Esophagus squamous epithelium (tissue), 5 donors: ENCODE results near the gene EFNA4. TPM values are rescaled to one million over a fixed set of nuclear protein-coding genes. Genes with fewer than 3 reads are reported as not detected.

Source experiments
- DNase-seq: peaks from one replicate; lab custom pipeline; 2025; lab: John Stamatoyannopoulos, UW
- H3K27ac ChIP-seq, 4 donors: fragments of 200-600 bp; sonication (generic); one replicate each; pipeline ENCODE4 v1.5.1; 2016 to 2019; ENCODE audit warnings: mild to moderate bottlenecking in 1 of 4
- H3K27me3 ChIP-seq, 4 donors: fragments of 200-600 bp; sonication (generic); 1 replicate in 3 of 4; 2 replicates in 1 of 4; pipeline versions ENCODE4 v1.5.1 to v1.6.0; 2017 to 2021; ENCODE audit warnings: antibody characterized with exemption in 1 of 4
- H3K36me3 ChIP-seq, 3 donors: fragments of 200-600 bp; sonication (generic); one replicate each; pipeline ENCODE4 v1.5.1; 2016 to 2019
- H3K4me1 ChIP-seq, 3 donors: fragments of 200-600 bp; sonication (generic); one replicate each; pipeline ENCODE4 v1.5.1; 2017 to 2019
- H3K4me3 ChIP-seq, 4 donors: fragments of 200-600 bp; sonication (generic); 1 replicate in 3 of 4; 2 replicates in 1 of 4; pipeline ENCODE4 v1.5.1; 2016 to 2019; ENCODE audit warnings: mild to moderate bottlenecking in 2 of 4, moderate library complexity in 1 of 4
- H3K9me3 ChIP-seq, 3 donors: fragments of 200-600 bp; sonication (generic); one replicate each; pipeline ENCODE4 v1.5.1; 2016 to 2019
- CTCF ChIP-seq, 6 experiments: fragments of 450-650 bp in 4 of 6; fragments of 200-600 bp in 2 of 6; sonication (generic) in 2 of 6; IDR thresholded peaks; one replicate each; pipeline ENCODE4 v1.5.1; 2016 to 2019; ENCODE audit warnings: antibody characterized with exemption in 6 of 6, mild to moderate bottlenecking in 4 of 6, moderate library complexity in 4 of 6
- POLR2A ChIP-seq, 4 donors: fragments of 450-650 bp; IDR thresholded peaks; one replicate each; pipeline ENCODE4 v1.6.1; 2017; ENCODE audit warnings: antibody characterized with exemption in 4 of 4, mild to moderate bottlenecking in 4 of 4, moderate library complexity in 3 of 4
- WGBS, 2 donors: methylation state at CpG; one replicate each; pipeline ENCODE4 v1.1.5; 2018; 5-methylcytosine and 5-hydroxymethylcytosine counted together
- intact Hi-C: fragments of 100-400 bp; cut with DNase I; formaldehyde crosslinking; loops from one replicate; pipeline ENCODE4 v1.15.0; 2022
- total RNA-seq, 4 donors: library from RNA; depleted of rRNA; stranded (reverse); fragments of >200 nt; gene quantifications; one replicate each; pipeline ENCODE4 v1.1.0, GENCODE V29; 2016
- donor health status: DM: yes; HTN: yes; CAD: no.

The EFNA4 gene
- total RNA-seq, 4 donors from 2014 or later = 8.1 to 22.9 (median 12.2) TPM

- intact Hi-C loops = no loop called here
- H3K27ac ChIP-seq = peak overlapping the region; percentile 14 to 82 (median 52)
- WGBS, 2 donors = 89% methylated on average over 3 of the region's 3 CpGs; no CpG with 5 or more reads in 1 of the 2 donors
- no peak for DNase-seq
- H3K27me3 ChIP-seq = peaks cover 0 to 38% (median 15%) of the 10 kb centered on the region in 4 donors
- H3K4me3 ChIP-seq = no peak overlapping the region
- TF ChIP-seq CTCF (IDR thresholded peaks at IDR 0.05) (no peak), POLR2A (IDR thresholded peaks at IDR 0.05) (no peak)
- H3K4me1 ChIP-seq = peaks cover 42 to 70% (median 48%) of the 10 kb centered on the region in 3 donors
- H3K36me3 ChIP-seq = no peaks in the 10 kb centered on the region
- H3K9me3 ChIP-seq = no peaks in the 10 kb centered on the region
Measured at GRCh38 chr1:155077346-155077745, 13.8 kb downstream of the EFNA4 start.

GRCh38 chr1:155077758-155078445 is 14.4 kb downstream of the EFNA4 start:
- peak overlapping the region; percentile 14 to 90 (median 73) for H3K27ac ChIP-seq
- peaks cover 47 to 70% (median 53%) of the 10 kb centered on the region in 3 donors for H3K4me1 ChIP-seq
- no peak for TF ChIP-seq CTCF (IDR thresholded peaks at IDR 0.05)
- TF ChIP-seq POLR2A (IDR thresholded peaks at IDR 0.05) = no peak
- intact Hi-C loops = no loop called here
- no peaks in the 10 kb centered on the region for H3K36me3 ChIP-seq
- DNase-seq = no peak
- H3K9me3 ChIP-seq = no peaks in the 10 kb centered on the region
- 29% methylated on average over 1 of the region's 4 CpGs; no CpG with 5 or more reads in 1 of the 2 donors for WGBS, 2 donors
- peaks cover 0 to 44% (median 19%) of the 10 kb centered on the region in 4 donors for H3K27me3 ChIP-seq
- peak overlapping the region in 2 of 4 donors; percentile 61 to 65 for H3K4me3 ChIP-seq

GRCh38 chr1:155078469-155079209 is 15.1 kb downstream of the EFNA4 start, which contains the start of gene EFNA3:
Gene EFNA3, plus strand, starts transcription at chr1:155078837. Its CDS starts 105 bp downstream, at chr1:155078942.
- no peaks in the 10 kb centered on the region for H3K9me3 ChIP-seq
- H3K4me1 ChIP-seq = peaks cover 54 to 70% (median 55%) of the 10 kb centered on the region in 3 donors
- TF ChIP-seq POLR2A (IDR thresholded peaks at IDR 0.05) (peak in 2 of 4 donors; percentile 47 to 77), CTCF (IDR thresholded peaks at IDR 0.05) (no peak)
- intact Hi-C loops = no loop called here
- no peak for DNase-seq
- H3K36me3 ChIP-seq = no peaks in the 10 kb centered on the region
- H3K27ac ChIP-seq = peak within 1 kb of the TSS; percentile 14 to 90 (median 80)
- peaks cover 0 to 51% (median 20%) of the 10 kb centered on the region in 4 donors for H3K27me3 ChIP-seq
- peak within 1 kb of the TSS; percentile 61 to 71 (median 64) for H3K4me3 ChIP-seq
- 11% methylated on average over 1 of the region's 59 CpGs; no CpG with 5 or more reads in 1 of the 2 donors for WGBS, 2 donors

GRCh38 chr1:155079210-155079486 is 15.6 kb downstream of the EFNA4 start:
- Histone ChIP-seq H3K4me3 (peak overlapping the region; percentile 61 to 71 (median 64)), H3K27me3 (peaks cover 0 to 56% (median 20%) of the 10 kb centered on the region in 4 donors), H3K4me1 (peaks cover 56 to 70% (median 59%) of the 10 kb centered on the region in 3 donors), H3K36me3 (no peaks in the 10 kb centered on the region), H3K27ac (peak overlapping the region in 3 of 4 donors; percentile 79 to 90 (median 82)), H3K9me3 (no peaks in the 10 kb centered on the region)
- no peak for DNase-seq
- intact Hi-C loops = no loop called here
- TF ChIP-seq CTCF (IDR thresholded peaks at IDR 0.05) (no peak), POLR2A (IDR thresholded peaks at IDR 0.05) (no peak)
- WGBS, 2 donors = 0% methylated on average over 1 of the region's 10 CpGs; no CpG with 5 or more reads in 1 of the 2 donors
